Measurements from ENCODE around the gene CALCOCO2. TPM values are rescaled to one million over a fixed set of nuclear protein-coding genes. Genes with fewer than 3 reads are reported as not detected.

The CALCOCO2 gene
- total and polyA plus RNA-seq, 2 of the 13 experiments (the other 11 are each of a cell fraction or from before 2014, with no cell fraction given), result 72.9 to 111 TPM

GRCh38 chr17:48903401-48903800, 72.6 kb downstream of the CALCOCO2 start:
- H4K20me1 ChIP-seq (ENCODE audit: insufficient read depth, low read length), result no peaks in the 10 kb centered on the region
- in situ Hi-C loops (cut with HindIII; ENCODE audit: extremely low pct_ligation_motif_present, low pct_unique_long_range_greater_than_20kb) (no loop called here), intact Hi-C loops (cut with micrococcal nuclease; ENCODE audit: unreplicated experiment) (loop anchor here (1.0 kb wide), 1 partner anchor 11 kb away; the partner anchor contains the start of gene ATP5MC1)
- BruUV-seq (replicated peaks), result no TSS peak
- 0 out of 2 replicates have a peak overlapping the region, but pooled peaks have one; percentile 21 for H3K4me2 ChIP-seq (ENCODE audit: low read depth, low read length)
- H3K79me2 ChIP-seq (ENCODE audit: insufficient read depth, low read length), result no peaks in the 10 kb centered on the region
- H3K4me3 ChIP-seq (replicated peaks in 1 of 3; ENCODE audit: insufficient read depth in 1 of 3, low read depth in 2 of 3, low read length in 3 of 3), result no peak overlapping the region
- ATAC-seq (peak; percentile 57), FAIRE-seq (peak; percentile 74), DNase-seq (ENCODE audit: low spot score) (peak; percentile 95)
- H3K27ac ChIP-seq (ENCODE audit: extremely low read length, insufficient read depth, low read length), result peak overlapping the region; percentile 54
- H3K4me1 ChIP-seq (ENCODE audit: insufficient read depth, low read length), result peaks cover 48% of the 10 kb centered on the region
- ChIA-PET CTCF (ENCODE audit: low intra/inter-chr PET ratio, low total read pairs) (no interaction called here), POLR2A (interaction anchor here (0.6 to 9.6 kb wide), 12 partner anchors 10 to 444 kb away, joined by 3 to 194 read pairs (median 4); partner anchors contain the start of genes ATP5MC1 and SNF8)
- no peaks in the 10 kb centered on the region for H3K27me3 ChIP-seq (ENCODE audit: control insufficient read depth in 1 of 2, insufficient read depth in 2 of 2, low read length in 2 of 2)
- WGBS (ENCODE audit: low lambda C conversion rate), result 58% methylated on average over 1 of the region's 1 CpG
- no peak overlapping the region for H2AFZ ChIP-seq (ENCODE audit: low read length)
- H3K36me3 ChIP-seq (replicated peaks in 1 of 2; ENCODE audit: control insufficient read depth in 1 of 2, insufficient read depth in 2 of 2, low read length in 2 of 2), result no peaks in the 10 kb centered on the region
- no peaks in the 10 kb centered on the region for H3K9me3 ChIP-seq (ENCODE audit: low read length)
- H3K9ac ChIP-seq (ENCODE audit: insufficient read depth, low read depth, low read length), result peak overlapping the region; percentile 20; the same call in 1 of the 2 replicates
- TF ChIP-seq EP300 (IDR thresholded peaks at IDR 0.05; ENCODE audit: low read depth in 2 of 2, low read length in 2 of 2) (peak in 1 of 2 experiments; percentile 14; a peak in 2 of 4 replicates), EP300 (CRISPR knock-in tag; IDR thresholded peaks at IDR 0.05; ENCODE audit: borderline replicate concordance) (no peak), SRSF4 (IDR thresholded peaks at IDR 0.05; ENCODE audit: low read depth, low read length, poor library complexity, severe bottlenecking) (no peak), ZNF160 (CRISPR knock-in tag; IDR thresholded peaks at IDR 0.05) (no peak), IKZF5 (CRISPR knock-in tag; IDR thresholded peaks at IDR 0.05) (no peak), ZNF362 (CRISPR knock-in tag; IDR thresholded peaks at IDR 0.05; ENCODE audit: borderline replicate concordance) (peak; percentile 77), RFX1 (IDR thresholded peaks at IDR 0.05) (peak; percentile 41; the same call in 1 of the 2 replicates), TEAD3 (CRISPR knock-in tag; optimal IDR thresholded peaks at IDR 0.05; ENCODE audit: borderline replicate concordance) (peak; percentile 44), ETV6 (CRISPR knock-in tag; conservative IDR thresholded peaks at IDR 0.05) (no peak), SRSF9 (IDR thresholded peaks at IDR 0.05; ENCODE audit: borderline replicate concordance, insufficient read depth, low read depth, low read length, poor library complexity, severe bottlenecking) (no peak), PAXIP1 (CRISPR knock-in tag; conservative IDR thresholded peaks at IDR 0.05) (peak; percentile 57; the same call in 1 of the 2 replicates), ZNF841 (CRISPR knock-in tag; IDR thresholded peaks at IDR 0.05; ENCODE audit: borderline replicate concordance) (no peak), HNF4A (CRISPR knock-in tag; IDR thresholded peaks at IDR 0.05) (peak; percentile 64), NFYC (CRISPR knock-in tag; IDR thresholded peaks at IDR 0.05) (no peak), ZNF280D (CRISPR knock-in tag; IDR thresholded peaks at IDR 0.05) (no peak), TP53 (CRISPR knock-in tag; conservative IDR thresholded peaks at IDR 0.05) (no peak)
